Activated CD4-positive, alpha-beta memory T cell treated with anti-CD3 and anti-CD28 coated beads, Interleukin-2, amount 10 ng/mL, durations not matched to agents 7 days and 5 days (primary cell): ENCODE results near the gene MYLK3. TPM values are rescaled to one million over a fixed set of nuclear protein-coding genes. Genes with fewer than 3 reads are reported as not detected.

Source experiments
- CTCF ChIA-PET: fragments of 350-600 bp; sonication (Branson Sonifier 250); formaldehyde crosslinking; loops from one replicate; lab custom pipeline; 2021; ENCODE audit warnings: antibody characterized with exemption, inconsistent platforms; lab: Charles Lee
- POLR2A ChIA-PET: fragments of 350-600 bp; sonication (Branson Sonifier 250); formaldehyde crosslinking; loops from one replicate; lab custom pipeline; 2021; ENCODE audit warnings: antibody characterized with exemption; lab: Charles Lee
- DNase-seq: peaks from one replicate; pipeline ENCODE4 v3.0.0-alpha.2; 2020
- H3K27ac Mint-ChIP-seq: one replicate; pipeline ENCODE4 v1.8.0; 2021; ENCODE audit warnings: mild to moderate bottlenecking, mixed read lengths
- H3K27me3 Mint-ChIP-seq: one replicate; pipeline ENCODE4 v1.8.0; 2021; ENCODE audit warnings: mixed read lengths
- H3K36me3 Mint-ChIP-seq: one replicate; pipeline ENCODE4 v1.8.0; 2021; ENCODE audit warnings: low read depth, mixed read lengths
- H3K4me1 Mint-ChIP-seq: one replicate; pipeline ENCODE4 v1.8.0; 2021; ENCODE audit warnings: mixed read lengths
- H3K4me3 Mint-ChIP-seq: one replicate; pipeline ENCODE4 v1.8.0; 2021; ENCODE audit warnings: mild to moderate bottlenecking, mixed read lengths
- H3K9me3 Mint-ChIP-seq: one replicate; pipeline ENCODE4 v1.8.0; 2021; ENCODE audit warnings: mixed read lengths
- total RNA-seq, 2 experiments: library from RNA; stranded (reverse); gene quantifications; one replicate each; pipeline ENCODE4 v1.2.3, GENCODE V29; 2021

MYLK3 gene
- total RNA-seq, 2 experiments from 2014 or later = 0.35 to 0.63 TPM

DNA sequence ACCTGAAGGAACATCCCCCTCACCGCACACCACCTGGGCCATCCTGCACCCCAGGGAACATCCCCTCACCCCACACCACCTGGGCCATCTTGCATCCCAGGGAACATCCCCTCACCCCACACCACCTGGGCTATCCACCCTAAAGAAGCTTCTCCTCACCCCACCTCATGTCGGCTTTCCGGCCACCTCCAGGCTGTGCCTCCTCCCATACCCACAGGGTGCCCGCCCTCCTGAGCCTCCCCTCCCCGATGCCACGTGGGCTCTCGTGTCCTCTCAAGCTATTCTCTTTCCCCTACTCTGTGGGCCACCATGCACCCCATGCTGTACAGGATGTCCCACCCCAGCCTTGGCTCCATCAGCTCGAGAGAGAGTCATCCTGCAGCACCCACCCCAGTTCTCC lies 18.0 kb downstream of the MYLK3 start:
- DNase-seq = no peak
- Mint-ChIP-seq H3K4me1 (no peaks in the 10 kb centered on the region), H3K36me3 (no peaks in the 10 kb centered on the region), H3K27ac (no peak overlapping the region), H3K4me3 (no peak overlapping the region), H3K27me3 (peaks cover 6% of the 10 kb centered on the region), H3K9me3 (peaks cover 6% of the 10 kb centered on the region)
- ChIA-PET CTCF (no interaction called here), POLR2A (interaction anchor here (0.5 kb wide), 1 partner anchor 19 kb away, joined by 3 read pairs; no protein-coding TSS in a partner anchor)

DNA sequence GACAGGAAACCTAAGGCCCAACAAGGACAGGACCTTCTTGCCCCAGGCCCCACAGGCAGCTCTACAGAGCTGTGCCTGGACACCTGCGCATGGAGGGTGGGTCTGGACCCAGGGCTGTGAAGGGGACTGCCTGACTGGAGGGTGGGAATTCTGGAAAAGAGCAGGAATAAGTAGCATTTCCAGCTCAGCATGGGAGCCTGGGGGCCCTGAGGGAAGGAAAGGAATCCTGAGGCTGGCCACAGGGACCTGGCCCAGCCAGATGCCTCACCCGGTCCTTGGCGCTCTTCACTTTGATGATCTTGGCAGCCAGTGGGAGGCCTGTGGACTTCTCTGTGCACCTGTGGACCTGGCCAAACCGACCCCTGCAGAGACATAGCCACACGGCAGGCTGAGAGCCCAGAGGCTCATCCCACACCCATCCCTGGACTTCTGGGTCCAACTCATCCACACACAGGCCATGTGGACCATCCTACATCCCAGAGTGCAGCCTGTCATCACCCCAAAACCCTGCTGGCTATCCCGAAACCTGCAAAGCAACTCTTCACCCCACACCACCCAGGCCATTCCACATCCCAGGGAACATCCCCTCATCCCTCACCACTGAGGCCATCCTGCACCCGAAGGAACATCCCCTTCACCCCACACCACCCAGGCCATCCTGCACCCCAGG lies 18.7 kb downstream of the MYLK3 start:
- H3K27me3 Mint-ChIP-seq = peaks cover 7% of the 10 kb centered on the region
- H3K27ac Mint-ChIP-seq = no peak overlapping the region
- H3K4me3 Mint-ChIP-seq = no peak overlapping the region
- ChIA-PET POLR2A (interaction anchor here (0.5 kb wide), 1 partner anchor 18 kb away, joined by 3 read pairs; no protein-coding TSS in a partner anchor), CTCF (no interaction called here)
- no peaks in the 10 kb centered on the region for H3K4me1 Mint-ChIP-seq
- peaks cover 8% of the 10 kb centered on the region for H3K9me3 Mint-ChIP-seq
- H3K36me3 Mint-ChIP-seq = no peaks in the 10 kb centered on the region
- no peak for DNase-seq

DNA sequence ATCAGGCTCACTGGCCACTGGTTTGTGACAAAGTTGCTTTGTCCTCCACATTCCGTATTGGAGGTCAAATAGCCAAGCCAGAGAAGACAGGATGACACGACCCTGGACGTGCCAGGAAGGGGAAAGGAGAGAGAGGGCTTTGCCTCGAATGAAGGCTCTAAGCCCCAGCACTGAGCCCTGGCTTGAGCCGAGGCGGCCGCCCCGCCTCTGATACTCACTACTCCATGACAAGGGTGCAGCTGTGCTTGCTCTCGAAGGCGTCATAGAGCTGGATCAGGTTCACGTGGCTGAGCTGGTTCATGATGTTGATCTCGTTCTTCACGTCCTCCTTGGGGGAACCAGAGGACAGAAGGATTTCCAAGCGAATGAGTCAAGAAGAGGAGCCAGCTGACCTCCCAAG lies 19.3 kb downstream of the MYLK3 start:
- ChIA-PET CTCF (no interaction called here), POLR2A (no interaction called here)
- no peaks in the 10 kb centered on the region for H3K36me3 Mint-ChIP-seq
- H3K9me3 Mint-ChIP-seq = peaks cover 8% of the 10 kb centered on the region
- H3K27me3 Mint-ChIP-seq = peaks cover 7% of the 10 kb centered on the region
- no peak overlapping the region for H3K4me3 Mint-ChIP-seq
- DNase-seq = no peak
- no peaks in the 10 kb centered on the region for H3K4me1 Mint-ChIP-seq
- no peak overlapping the region for H3K27ac Mint-ChIP-seq

DNA sequence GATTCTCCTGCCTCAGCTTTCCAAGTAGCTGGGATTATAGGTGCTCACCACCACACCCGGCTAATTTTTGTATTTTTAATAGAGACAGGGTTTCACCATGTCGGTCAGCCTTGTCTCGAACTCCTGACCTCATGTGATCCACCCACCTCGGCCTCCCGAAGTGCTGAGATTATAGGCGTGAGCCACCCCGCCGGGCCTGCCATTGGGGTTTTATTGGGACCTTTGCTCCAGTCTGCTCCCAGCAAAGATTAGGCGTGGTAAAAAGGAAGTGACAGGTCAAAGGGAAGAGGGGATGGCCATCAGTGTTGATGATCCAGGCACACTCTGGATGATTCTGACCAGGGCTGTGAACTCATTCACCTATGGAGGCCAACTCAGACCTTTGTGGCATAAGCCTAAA lies 20.5 kb downstream of the MYLK3 start:
- CTCF ChIA-PET = no interaction called here
- POLR2A ChIA-PET = no interaction called here
- H3K27ac Mint-ChIP-seq = no peak overlapping the region
- H3K36me3 Mint-ChIP-seq = no peaks in the 10 kb centered on the region
- peaks cover 8% of the 10 kb centered on the region for H3K9me3 Mint-ChIP-seq
- no peak overlapping the region for H3K4me3 Mint-ChIP-seq
- DNase-seq = no peak
- H3K4me1 Mint-ChIP-seq = no peaks in the 10 kb centered on the region
- peaks cover 7% of the 10 kb centered on the region for H3K27me3 Mint-ChIP-seq

DNA sequence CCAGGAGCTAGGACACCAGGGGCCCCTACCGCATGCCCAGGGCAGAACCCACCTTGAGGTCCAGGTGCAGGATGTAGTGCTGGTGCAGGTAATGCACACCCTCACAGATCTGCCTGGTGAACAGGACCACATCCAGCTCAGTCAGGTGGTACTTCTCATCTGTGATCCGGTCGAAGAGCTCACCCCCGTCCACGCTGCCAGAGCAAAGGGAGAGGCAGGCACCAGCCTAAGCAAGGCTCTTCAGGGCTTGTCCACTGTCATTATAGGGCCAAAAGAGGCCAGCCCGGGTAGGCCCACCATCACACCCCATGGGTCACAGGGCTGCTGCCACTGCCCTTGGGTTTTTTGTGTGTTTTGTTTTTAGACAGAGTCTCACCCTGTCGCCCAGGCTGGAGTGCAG lies 21.0 kb downstream of the MYLK3 start:
- Mint-ChIP-seq H3K4me3 (no peak overlapping the region), H3K9me3 (peaks cover 8% of the 10 kb centered on the region), H3K27me3 (peaks cover 7% of the 10 kb centered on the region), H3K4me1 (no peaks in the 10 kb centered on the region), H3K36me3 (no peaks in the 10 kb centered on the region), H3K27ac (no peak overlapping the region)
- ChIA-PET POLR2A (no interaction called here), CTCF (interaction anchor here (1.0 kb wide), 1 partner anchor 54 kb away, joined by 3 read pairs; no protein-coding TSS in a partner anchor)
- no peak for DNase-seq

DNA sequence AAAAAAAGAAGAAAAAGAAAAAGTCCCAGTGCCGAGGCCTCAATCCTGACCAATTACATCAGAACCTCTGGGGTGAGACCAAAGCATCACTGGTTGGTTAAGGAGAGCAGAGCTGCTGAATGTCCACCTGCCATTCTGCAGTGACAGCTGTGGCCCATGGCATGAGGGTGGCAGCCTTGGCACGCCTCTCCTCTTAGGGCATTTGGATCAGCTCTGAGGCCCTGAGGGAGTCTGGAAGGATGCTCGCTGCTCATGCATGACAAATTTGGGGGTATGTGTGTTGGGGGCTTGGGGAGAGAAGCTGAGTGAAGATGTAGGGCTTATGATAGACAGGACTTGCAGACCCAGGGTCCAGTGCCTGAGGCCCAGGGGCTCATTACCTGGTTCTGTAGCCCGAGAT lies 26.3 kb downstream of the MYLK3 start:
- Mint-ChIP-seq H3K9me3 (peaks cover 8% of the 10 kb centered on the region), H3K4me1 (no peaks in the 10 kb centered on the region)

DNA sequence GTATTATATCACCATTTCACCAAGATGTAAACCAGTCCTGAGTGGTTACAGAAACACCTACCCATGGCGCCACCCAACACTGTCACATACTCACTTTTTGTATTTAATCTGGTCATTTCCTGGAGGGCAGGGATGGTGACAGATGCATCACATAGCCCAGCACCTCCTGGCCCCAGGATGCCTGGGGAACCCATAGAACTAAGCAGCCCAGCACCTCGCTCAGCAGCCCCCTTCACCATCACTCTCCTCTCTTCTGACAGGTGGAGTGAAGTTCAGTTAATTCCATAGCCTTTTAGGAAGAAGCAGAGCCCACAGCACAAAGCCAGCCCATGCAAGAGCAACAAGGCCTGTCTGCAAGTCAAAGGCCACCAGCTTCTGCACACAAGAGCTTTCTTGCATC lies 27.5 kb downstream of the MYLK3 start:
- H3K4me1 Mint-ChIP-seq = no peaks in the 10 kb centered on the region
- ChIA-PET POLR2A (no interaction called here), CTCF (no interaction called here)
- peaks cover 4% of the 10 kb centered on the region for H3K9me3 Mint-ChIP-seq
- DNase-seq = no peak
- H3K27me3 Mint-ChIP-seq = peaks cover 3% of the 10 kb centered on the region
- no peak overlapping the region for H3K27ac Mint-ChIP-seq
- no peak overlapping the region for H3K4me3 Mint-ChIP-seq
- no peaks in the 10 kb centered on the region for H3K36me3 Mint-ChIP-seq

More for the DNA sequence above, 26.3 kb downstream of the MYLK3 start:
- Mint-ChIP-seq H3K4me3 (no peak overlapping the region), H3K27ac (no peak overlapping the region), H3K27me3 (peaks cover 7% of the 10 kb centered on the region), H3K36me3 (no peaks in the 10 kb centered on the region)
- POLR2A ChIA-PET = interaction anchor here (1.2 kb wide), 1 partner anchor 106 kb away, joined by 3 read pairs; no protein-coding TSS in a partner anchor
- CTCF ChIA-PET = interaction anchor here (0.5 kb wide), 1 partner anchor 10 kb away, joined by 3 read pairs; no protein-coding TSS in a partner anchor
- no peak for DNase-seq

DNA sequence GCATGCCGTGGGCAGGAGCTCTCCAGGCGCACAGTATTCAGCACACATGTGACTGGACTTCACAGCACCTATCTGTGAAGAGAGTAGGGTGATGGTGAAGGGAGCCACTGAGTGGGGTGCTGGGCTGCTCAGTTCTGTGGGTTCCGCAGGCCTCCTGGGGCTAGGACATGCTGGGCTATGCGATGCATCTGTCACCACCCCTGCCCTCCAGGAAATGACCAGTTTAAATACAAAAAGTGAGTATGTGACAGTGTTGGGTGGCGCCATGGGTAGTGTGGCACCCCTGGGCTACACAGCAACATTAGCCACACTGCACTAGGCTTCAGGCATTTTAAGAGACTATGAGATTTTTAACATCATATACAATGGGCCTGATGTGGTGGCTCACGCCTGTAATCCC lies 28.6 kb downstream of the MYLK3 start:
- CTCF ChIA-PET = no interaction called here
- Mint-ChIP-seq H3K27ac (no peak overlapping the region), H3K36me3 (no peaks in the 10 kb centered on the region), H3K27me3 (no peaks in the 10 kb centered on the region), H3K9me3 (no peaks in the 10 kb centered on the region), H3K4me1 (no peaks in the 10 kb centered on the region), H3K4me3 (no peak overlapping the region)
- no peak for DNase-seq
- POLR2A ChIA-PET = no interaction called here

DNA sequence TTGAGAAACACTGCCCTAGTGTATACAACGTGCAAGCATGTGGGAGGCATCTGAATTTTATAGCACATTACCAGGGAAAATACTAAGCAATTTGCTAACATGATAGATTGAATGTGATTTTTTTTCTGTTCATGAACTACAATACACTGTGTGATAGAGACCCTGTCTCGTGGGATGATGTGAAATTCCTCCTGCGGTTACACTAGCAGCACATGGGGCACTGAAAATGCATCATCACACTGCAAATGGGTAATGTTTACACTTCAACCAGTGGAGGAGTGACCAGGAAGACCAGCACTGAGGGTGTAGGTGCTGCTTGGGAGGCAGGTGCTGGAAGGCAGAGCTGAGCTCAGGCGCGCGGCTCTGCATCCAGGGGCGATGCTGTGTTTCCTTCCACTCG lies 29.9 kb downstream of the MYLK3 start:
- Mint-ChIP-seq H3K36me3 (no peaks in the 10 kb centered on the region), H3K4me3 (no peak overlapping the region), H3K4me1 (no peaks in the 10 kb centered on the region), H3K27ac (no peak overlapping the region), H3K9me3 (no peaks in the 10 kb centered on the region), H3K27me3 (no peaks in the 10 kb centered on the region)
- no peak for DNase-seq
- ChIA-PET POLR2A (interaction anchor here (0.5 kb wide), 1 partner anchor 159 kb away, joined by 3 read pairs; no protein-coding TSS in a partner anchor), CTCF (interaction anchor here (1.6 kb wide), 1 partner anchor 45 kb away, joined by 3 read pairs; no protein-coding TSS in a partner anchor)

DNA sequence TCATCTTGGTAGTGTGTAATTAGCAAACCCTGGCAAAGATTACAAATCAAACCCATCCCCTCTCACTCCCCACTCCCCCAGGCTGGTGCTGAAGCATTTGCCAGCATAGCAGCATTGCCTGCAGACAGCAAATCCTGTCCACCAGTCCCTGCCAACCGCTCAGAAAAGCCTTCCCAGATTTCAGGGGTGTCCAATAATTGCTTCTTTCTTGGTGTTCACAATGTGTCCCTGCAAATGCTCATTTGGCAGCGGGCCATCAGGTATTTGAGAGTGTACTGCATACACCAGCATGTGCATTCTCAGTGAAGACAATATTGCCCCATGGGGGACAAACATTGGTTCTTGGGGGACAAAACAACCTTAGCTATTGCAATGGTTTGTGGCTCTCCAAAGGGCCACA lies 30.5 kb downstream of the MYLK3 start:
- DNase-seq = no peak
- Mint-ChIP-seq H3K4me1 (no peaks in the 10 kb centered on the region), H3K27me3 (no peaks in the 10 kb centered on the region), H3K4me3 (no peak overlapping the region), H3K9me3 (no peaks in the 10 kb centered on the region), H3K36me3 (no peaks in the 10 kb centered on the region), H3K27ac (no peak overlapping the region)
- POLR2A ChIA-PET = no interaction called here
- CTCF ChIA-PET = interaction anchor here (1.6 kb wide), 1 partner anchor 44 kb away, joined by 3 read pairs; no protein-coding TSS in a partner anchor

DNA sequence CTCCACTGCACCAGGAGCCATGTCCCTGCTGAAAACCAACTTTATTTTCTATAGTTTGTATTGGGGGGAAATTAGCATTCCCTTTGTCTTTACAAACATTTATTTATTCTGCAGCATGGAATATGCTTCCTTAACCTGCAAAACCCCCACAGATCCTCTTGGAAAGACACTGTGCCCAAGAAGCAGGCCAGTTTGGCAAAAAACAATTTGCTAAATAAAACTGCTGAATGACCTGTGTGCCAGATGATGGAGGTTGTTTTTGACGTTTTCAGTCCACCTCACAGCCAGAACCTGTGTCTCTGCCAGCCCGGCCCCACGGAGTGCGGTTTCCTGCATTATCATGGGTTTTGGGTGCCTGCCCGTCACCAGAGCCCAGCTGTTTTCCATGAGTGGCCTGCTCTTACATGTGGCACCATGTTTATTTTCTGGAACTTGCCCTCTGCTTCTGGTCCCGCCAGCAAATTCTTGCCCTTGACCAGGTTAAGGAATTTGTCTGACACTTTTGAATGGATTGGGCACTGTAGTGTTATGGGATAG lies 32.3 kb downstream of the MYLK3 start:
- Mint-ChIP-seq H3K27me3 (no peaks in the 10 kb centered on the region), H3K36me3 (no peaks in the 10 kb centered on the region), H3K4me1 (no peaks in the 10 kb centered on the region), H3K4me3 (no peak overlapping the region), H3K27ac (no peak overlapping the region), H3K9me3 (no peaks in the 10 kb centered on the region)
- CTCF ChIA-PET = no interaction called here
- no peak for DNase-seq
- POLR2A ChIA-PET = no interaction called here

DNA sequence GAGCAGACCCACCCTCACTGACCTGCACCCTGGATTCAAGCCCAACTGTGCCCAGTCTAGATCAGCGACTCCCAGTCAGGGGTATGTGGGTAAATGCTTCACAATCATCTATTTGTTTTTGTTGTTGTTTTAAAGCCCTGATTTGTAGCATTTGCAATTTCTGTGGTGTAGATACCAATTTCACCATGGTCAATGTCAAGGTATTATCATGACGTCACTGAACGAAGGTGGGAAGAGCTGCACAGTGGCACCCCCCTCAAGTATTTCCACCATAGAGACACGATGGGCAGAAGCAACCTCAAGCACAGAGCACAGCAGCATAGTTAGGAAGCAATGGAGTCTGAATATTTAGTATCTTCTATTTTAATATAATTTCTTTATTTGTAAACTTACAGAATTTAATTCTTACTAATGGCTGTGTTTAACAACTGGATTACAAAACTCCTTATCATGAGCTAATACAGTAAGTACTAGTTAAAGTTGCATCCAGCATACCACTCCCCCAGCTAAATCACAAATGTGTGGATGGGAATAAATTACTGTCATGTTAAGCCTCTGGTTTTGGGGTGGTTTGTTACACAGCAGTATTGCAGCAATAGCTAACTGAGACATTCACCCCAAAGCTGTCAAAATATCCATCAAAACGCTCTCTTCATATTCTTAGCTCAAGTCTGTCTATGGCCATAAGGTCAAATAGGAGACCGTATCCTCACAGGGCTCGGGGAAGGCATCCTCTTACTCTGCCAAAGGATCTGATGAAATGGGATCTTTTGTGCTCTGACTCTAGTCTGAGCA lies 33.1 kb downstream of the MYLK3 start:
- ChIA-PET CTCF (no interaction called here), POLR2A (no interaction called here)
- no peaks in the 10 kb centered on the region for H3K9me3 Mint-ChIP-seq
- H3K4me1 Mint-ChIP-seq = no peaks in the 10 kb centered on the region
- no peak overlapping the region for H3K27ac Mint-ChIP-seq
- no peaks in the 10 kb centered on the region for H3K27me3 Mint-ChIP-seq
- H3K4me3 Mint-ChIP-seq = no peak overlapping the region
- H3K36me3 Mint-ChIP-seq = no peaks in the 10 kb centered on the region
- no peak for DNase-seq

DNA sequence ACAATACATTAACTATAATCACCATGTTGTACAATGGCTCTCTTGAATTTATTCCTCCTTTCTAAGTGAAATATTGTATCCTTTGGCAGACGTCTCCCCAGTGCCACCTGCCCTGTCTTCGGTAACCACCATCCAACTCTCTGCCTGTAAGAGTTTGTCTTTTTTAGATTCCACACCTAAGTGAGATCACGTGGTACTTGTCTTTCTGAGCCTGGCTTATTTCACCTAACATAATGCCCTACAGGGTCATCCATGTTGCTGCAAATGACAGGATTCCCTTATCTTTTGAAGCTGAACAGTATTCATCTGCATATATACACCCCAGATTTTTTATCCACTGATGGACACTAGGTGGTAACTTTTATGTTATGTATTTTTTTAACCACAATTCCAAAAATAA lies 34.5 kb downstream of the MYLK3 start:
- Mint-ChIP-seq H3K4me3 (no peak overlapping the region), H3K36me3 (no peaks in the 10 kb centered on the region), H3K4me1 (no peaks in the 10 kb centered on the region), H3K9me3 (no peaks in the 10 kb centered on the region), H3K27me3 (no peaks in the 10 kb centered on the region), H3K27ac (no peak overlapping the region)
- ChIA-PET POLR2A (no interaction called here), CTCF (no interaction called here)
- no peak for DNase-seq
